Keratinocyte (primary cell): Measurements from ENCODE around the gene ERC2. TPM values are rescaled to one million over a fixed set of nuclear protein-coding genes. Genes with fewer than 3 reads are reported as not detected.

ENCODE experiments used
- DNase-seq: peaks from one replicate; pipeline ENCODE4 v3.0.0-alpha.2; 2011; ENCODE audit warnings: low read depth, missing footprints, low spot score
- FAIRE-seq: peaks from 2 replicates; lab custom pipeline; 2011; peaks lifted over from hg19 to GRCh38; lab: Jason Lieb, UNC
- H2AFZ ChIP-seq: 2 replicates; pipeline ENCODE4 v1.6.0; 2012; ENCODE audit warnings: low read length, control low read depth, inconsistent platforms; ENCODE audit not compliant: control insufficient read depth
- H3K27ac ChIP-seq: 2 replicates; pipeline ENCODE4 v1.5.1; 2011; ENCODE audit warnings: low read length; ENCODE audit not compliant: control insufficient read depth, insufficient read depth
- H3K27me3 ChIP-seq: 3 replicates; pipeline ENCODE4 v1.6.0; 2011; ENCODE audit warnings: low read length; ENCODE audit not compliant: control insufficient read depth, insufficient read depth; ENCODE audit errors: extremely low read depth
- H3K36me3 ChIP-seq, 2 experiments: 2 replicates in 1 of 2; 3 replicates in 1 of 2; pipeline ENCODE4 v1.5.1; 2011; ENCODE audit warnings: low read length in 2 of 2, mild to moderate bottlenecking in 1 of 2; ENCODE audit not compliant: control insufficient read depth in 2 of 2, insufficient read depth in 2 of 2; ENCODE audit errors: extremely low read depth in 1 of 2
- H3K4me1 ChIP-seq: 3 replicates; pipeline ENCODE4 v1.5.1; 2011; ENCODE audit warnings: low read length; ENCODE audit not compliant: control insufficient read depth, insufficient read depth; ENCODE audit errors: extremely low read depth
- H3K4me2 ChIP-seq: 3 replicates; pipeline ENCODE4 v1.6.0; 2011; ENCODE audit warnings: low read depth, low read length; ENCODE audit not compliant: control insufficient read depth, insufficient read depth; ENCODE audit errors: extremely low read depth
- H3K4me3 ChIP-seq, 3 experiments: fragments of 200-600 bp in 1 of 3; sonication (generic) in 1 of 3; 2 replicates in 2 of 3; 3 replicates in 1 of 3; pipeline ENCODE4 v1.5.1; 2011 to 2016; ENCODE audit warnings: low read length in 3 of 3, mild to moderate bottlenecking in 3 of 3, control low read depth in 2 of 3, inconsistent platforms in 1 of 3, low read depth in 1 of 3, mixed read lengths in 1 of 3, mixed run types in 1 of 3, moderate library complexity in 1 of 3; ENCODE audit not compliant: control insufficient read depth in 2 of 3, insufficient read depth in 2 of 3; ENCODE audit errors: extremely low read depth in 1 of 3
- H3K79me2 ChIP-seq: 2 replicates; pipeline ENCODE4 v1.6.0; 2012; ENCODE audit warnings: low read length; ENCODE audit not compliant: control insufficient read depth, insufficient read depth
- H3K9ac ChIP-seq: 3 replicates; pipeline ENCODE4 v1.6.0; 2011; ENCODE audit warnings: low read length; ENCODE audit not compliant: control insufficient read depth, insufficient read depth; ENCODE audit errors: extremely low read depth
- H3K9me1 ChIP-seq: 3 replicates; pipeline ENCODE4 v1.6.0; 2011; ENCODE audit warnings: low read length; ENCODE audit not compliant: control insufficient read depth, insufficient read depth; ENCODE audit errors: extremely low read depth
- H3K9me3 ChIP-seq: 2 replicates; pipeline ENCODE4 v1.5.1; 2012; ENCODE audit warnings: low read depth, low read length; ENCODE audit not compliant: control insufficient read depth
- H4K20me1 ChIP-seq: 3 replicates; pipeline ENCODE4 v1.6.0; 2011; ENCODE audit warnings: low read length; ENCODE audit not compliant: control insufficient read depth, insufficient read depth; ENCODE audit errors: extremely low read depth
- EZH2 ChIP-seq: IDR thresholded peaks from one replicate; pipeline ENCODE4 v1.6.1; 2012; ENCODE audit warnings: inconsistent platforms, mild to moderate bottlenecking, low read length, moderate library complexity
- dilution Hi-C: fragments of 300-500 bp; cut with MboI; formaldehyde crosslinking; loops from one replicate; pipeline ENCODE4 v1.7.0; 2020; ENCODE audit warnings: low sequenced_read_pairs; ENCODE audit not compliant: extremely low pct_ligation_motif_present
- polyA plus RNA-seq, 5 experiments: library from polyadenylated mRNA; depleted of rRNA in 3 of 5; stranded (reverse) in 3 of 5; stranded (forward) in 1 of 5; unstranded in 1 of 5; fragments of >200 nt; gene quantifications; 1 replicate in 1 of 5; 2 replicates in 3 of 5; 3 replicates in 1 of 5; pipeline versions ENCODE4 v1.2.1 to v1.2.3, GENCODE V29; 2011 to 2012; ENCODE audit warnings: missing spikeins in 2 of 5, low read depth in 1 of 5, low replicate concordance in 1 of 5
- TF ChIP-seq, protein P1 (sequence below), 3 experiments: IDR thresholded peaks in 1 of 3; conservative IDR thresholded peaks in 1 of 3; optimal IDR thresholded peaks in 1 of 3; 2 replicates in 2 of 3; 3 replicates in 1 of 3; pipeline versions ENCODE3 to v1.5.1; 2011; ENCODE audit warnings: low read length in 3 of 3, mild to moderate bottlenecking in 3 of 3, moderate library complexity in 2 of 3, control low read depth in 1 of 3, inconsistent platforms in 1 of 3; ENCODE audit not compliant: insufficient read depth in 2 of 3; ENCODE audit errors: extremely low read depth in 1 of 3

Gene ERC2
- polyA plus RNA-seq, 1 donor (not counting 4 experiments of a cell fraction or from before 2014, with no cell fraction given) = 0.08 TPM

DNA sequence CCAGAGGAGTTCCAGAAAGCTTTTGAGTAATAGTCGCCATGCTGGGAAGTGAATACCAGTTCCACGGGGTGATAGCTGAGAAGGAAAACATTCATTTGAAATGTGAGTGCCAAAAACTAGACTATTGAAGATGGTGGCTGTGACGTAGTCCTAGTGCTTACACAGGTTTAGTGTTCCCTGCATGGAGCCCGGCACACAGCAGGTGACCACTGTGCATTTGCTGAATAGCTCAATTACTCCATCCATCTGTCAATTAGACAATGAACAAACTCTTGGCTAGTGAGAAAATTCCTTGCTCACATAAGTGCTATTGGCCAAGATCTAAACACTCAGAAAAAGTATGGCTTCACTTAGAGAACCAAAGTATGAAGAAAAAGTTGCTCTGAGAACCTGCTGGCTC, 533.0 kb downstream of the ERC2 start:
- no peak overlapping the region for H2AFZ ChIP-seq
- no peaks in the 10 kb centered on the region for H3K9me3 ChIP-seq
- no peaks in the 10 kb centered on the region for H4K20me1 ChIP-seq
- H3K4me3 ChIP-seq = no peak overlapping the region
- H3K9me1 ChIP-seq = no peaks in the 10 kb centered on the region
- H3K27me3 ChIP-seq = no peaks in the 10 kb centered on the region
- no peaks in the 10 kb centered on the region for H3K4me1 ChIP-seq
- H3K9ac ChIP-seq = no peak overlapping the region
- H3K27ac ChIP-seq = no peak overlapping the region
- H3K36me3 ChIP-seq = no peaks in the 10 kb centered on the region
- FAIRE-seq (no peak), DNase-seq (no peak)
- TF ChIP-seq, protein P1, sequence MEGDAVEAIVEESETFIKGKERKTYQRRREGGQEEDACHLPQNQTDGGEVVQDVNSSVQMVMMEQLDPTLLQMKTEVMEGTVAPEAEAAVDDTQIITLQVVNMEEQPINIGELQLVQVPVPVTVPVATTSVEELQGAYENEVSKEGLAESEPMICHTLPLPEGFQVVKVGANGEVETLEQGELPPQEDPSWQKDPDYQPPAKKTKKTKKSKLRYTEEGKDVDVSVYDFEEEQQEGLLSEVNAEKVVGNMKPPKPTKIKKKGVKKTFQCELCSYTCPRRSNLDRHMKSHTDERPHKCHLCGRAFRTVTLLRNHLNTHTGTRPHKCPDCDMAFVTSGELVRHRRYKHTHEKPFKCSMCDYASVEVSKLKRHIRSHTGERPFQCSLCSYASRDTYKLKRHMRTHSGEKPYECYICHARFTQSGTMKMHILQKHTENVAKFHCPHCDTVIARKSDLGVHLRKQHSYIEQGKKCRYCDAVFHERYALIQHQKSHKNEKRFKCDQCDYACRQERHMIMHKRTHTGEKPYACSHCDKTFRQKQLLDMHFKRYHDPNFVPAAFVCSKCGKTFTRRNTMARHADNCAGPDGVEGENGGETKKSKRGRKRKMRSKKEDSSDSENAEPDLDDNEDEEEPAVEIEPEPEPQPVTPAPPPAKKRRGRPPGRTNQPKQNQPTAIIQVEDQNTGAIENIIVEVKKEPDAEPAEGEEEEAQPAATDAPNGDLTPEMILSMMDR (optimal IDR thresholded peaks at IDR 0.05 in 1 of 3, IDR thresholded peaks at IDR 0.05 in 1 of 3, conservative IDR thresholded peaks at IDR 0.05 in 1 of 3; ENCODE audit: extremely low read depth in 1 of 3, insufficient read depth in 2 of 3, low read length in 3 of 3) = no peak
- no peak for TF ChIP-seq EZH2
- dilution Hi-C loops = no loop called here
- H3K4me2 ChIP-seq = no peak overlapping the region
- H3K79me2 ChIP-seq = no peaks in the 10 kb centered on the region

GRCh38 chr3:55934771-55935170, 533.5 kb downstream of the ERC2 start:
- H3K4me3 ChIP-seq = no peak overlapping the region
- FAIRE-seq = no peak
- no peaks in the 10 kb centered on the region for H3K4me1 ChIP-seq
- H3K9me3 ChIP-seq = no peaks in the 10 kb centered on the region
- H3K4me2 ChIP-seq = no peak overlapping the region
- H3K27ac ChIP-seq = no peak overlapping the region
- no peak for DNase-seq
- dilution Hi-C loops = no loop called here
- no peak overlapping the region for H3K9ac ChIP-seq
- H3K36me3 ChIP-seq = no peaks in the 10 kb centered on the region
- H4K20me1 ChIP-seq = no peaks in the 10 kb centered on the region
- H3K79me2 ChIP-seq = no peaks in the 10 kb centered on the region
- H2AFZ ChIP-seq = no peak overlapping the region
- H3K27me3 ChIP-seq = no peaks in the 10 kb centered on the region
- TF ChIP-seq, protein P1 (optimal IDR thresholded peaks at IDR 0.05 in 1 of 3, IDR thresholded peaks at IDR 0.05 in 1 of 3, conservative IDR thresholded peaks at IDR 0.05 in 1 of 3; ENCODE audit: extremely low read depth in 1 of 3, insufficient read depth in 2 of 3, low read length in 3 of 3) = no peak
- TF ChIP-seq EZH2 = no peak
- H3K9me1 ChIP-seq = no peaks in the 10 kb centered on the region
